HT-29 (cell line): ENCODE measurements around the gene MYO1D. TPM values are rescaled to one million over a fixed set of nuclear protein-coding genes. Genes with fewer than 3 reads are reported as not detected.
"Not testable (repeated sequence)": the region's sequence is repeated elsewhere in the genome, so short reads cannot be mapped to it uniquely, and the experiment has no call there.

Source experiments
- DNase-seq: peaks from one replicate; pipeline ENCODE4 v3.0.0-alpha.2; 2015; ENCODE audit warnings: low spot score
- total RNA-seq: library from RNA; depleted of rRNA; stranded (reverse); fragments of >200 nt; shearing (Covaris generic); gene quantifications from 2 replicates; pipeline ENCODE4 v1.2.3, GENCODE V29; 2014

The MYO1D gene
- total RNA-seq, 1 experiment from 2014 or later: 31.2 TPM

- DNase-seq: no peak
Measured at GRCh38 chr17:32777436-32777835, 99.5 kb downstream of the MYO1D start.

- no peak for DNase-seq
Measured at GRCh38 chr17:32774695-32775084, 102.2 kb downstream of the MYO1D start.

- DNase-seq: no peak
Measured at GRCh38 chr17:32773856-32774694, 102.8 kb downstream of the MYO1D start.

- DNase-seq: no peak
Measured at GRCh38 chr17:32772453-32773025, 104.4 kb downstream of the MYO1D start.

GRCh38 chr17:32771396-32771795 lies 105.5 kb downstream of the MYO1D start:
- DNase-seq: no peak

GRCh38 chr17:32769846-32770245 lies 107.1 kb downstream of the MYO1D start:
- DNase-seq: peak; percentile 47

- no peak for DNase-seq
Measured at GRCh38 chr17:32763855-32764439, 113.0 kb downstream of the MYO1D start.

- no peak for DNase-seq
Measured at GRCh38 chr17:32759476-32759875, 117.4 kb downstream of the MYO1D start.

- DNase-seq: no peak
Measured at GRCh38 chr17:32757963-32758362, 119.0 kb downstream of the MYO1D start.

GRCh38 chr17:32756696-32757095 lies 120.2 kb downstream of the MYO1D start:
- DNase-seq: no peak

- DNase-seq: peak; percentile 85
Measured at GRCh38 chr17:32755045-32755805, 121.7 kb downstream of the MYO1D start.

GRCh38 chr17:32752934-32753333 lies 124.0 kb downstream of the MYO1D start:
- DNase-seq: no peak

GRCh38 chr17:32747856-32748255 lies 129.1 kb downstream of the MYO1D start:
- DNase-seq: peak; percentile 26

- no peak for DNase-seq
Measured at GRCh38 chr17:32746698-32747097, 130.2 kb downstream of the MYO1D start.

GRCh38 chr17:32746280-32746679 lies 130.6 kb downstream of the MYO1D start:
- DNase-seq: no peak

- no peak for DNase-seq
Measured at GRCh38 chr17:32742681-32743538, 134.0 kb downstream of the MYO1D start.

GRCh38 chr17:32741381-32741780 lies 135.5 kb downstream of the MYO1D start:
- DNase-seq: no peak

- no peak for DNase-seq
Measured at GRCh38 chr17:32739722-32740121, 137.2 kb downstream of the MYO1D start.

- not testable (repeated sequence) for DNase-seq
Measured at GRCh38 chr17:32739151-32739550, 137.8 kb downstream of the MYO1D start.

- no peak for DNase-seq
Measured at GRCh38 chr17:32733401-32733800, 143.5 kb downstream of the MYO1D start.

GRCh38 chr17:32732900-32733299 lies 144.0 kb downstream of the MYO1D start:
- no peak for DNase-seq
